Hepatocyte (in vitro differentiated cells): ENCODE results near the gene CCDC86. TPM values are rescaled to one million over a fixed set of nuclear protein-coding genes. Genes with fewer than 3 reads are reported as not detected.

Experiments
- DNase-seq: peaks from one replicate; pipeline ENCODE4 v3.0.0-alpha.2; 2016; ENCODE audit warnings: low spot score
- H2AFZ ChIP-seq: fragments of 200-600 bp; sonication (generic); 2 replicates; pipeline ENCODE4 v1.6.0; 2016; ENCODE audit warnings: antibody characterized with exemption, mild to moderate bottlenecking
- H3K27ac ChIP-seq: fragments of 200-600 bp; sonication (generic); 2 replicates; pipeline ENCODE4 v1.5.1; 2016; ENCODE audit warnings: mild to moderate bottlenecking
- H3K27me3 ChIP-seq: fragments of 200-600 bp; sonication (generic); 2 replicates; pipeline ENCODE4 v1.6.1; 2016
- H3K36me3 ChIP-seq: fragments of 200-600 bp; sonication (generic); replicated peaks from 2 replicates; pipeline ENCODE4 v1.5.1; 2016; ENCODE audit warnings: low read depth; ENCODE audit not compliant: insufficient read depth
- H3K4me1 ChIP-seq: fragments of 200-600 bp; sonication (generic); 2 replicates; pipeline ENCODE4 v1.5.1; 2016; ENCODE audit warnings: mild to moderate bottlenecking, moderate library complexity; ENCODE audit not compliant: insufficient read depth
- H3K4me2 ChIP-seq: fragments of 200-600 bp; sonication (generic); 2 replicates; pipeline ENCODE4 v1.6.0; 2016
- H3K4me3 ChIP-seq: fragments of 200-600 bp; sonication (generic); 2 replicates; pipeline ENCODE4 v1.5.1; 2016; ENCODE audit warnings: mild to moderate bottlenecking
- H3K79me2 ChIP-seq: fragments of 200-600 bp; sonication (generic); 2 replicates; pipeline ENCODE4 v1.6.0; 2017; ENCODE audit warnings: mild to moderate bottlenecking
- H3K9me2 ChIP-seq: fragments of 200-600 bp; sonication (generic); replicated peaks from 2 replicates; pipeline ENCODE4 v1.6.0; 2017; ENCODE audit warnings: mild to moderate bottlenecking; ENCODE audit not compliant: insufficient read depth
- H3K9me3 ChIP-seq: fragments of 200-600 bp; sonication (generic); 2 replicates; pipeline ENCODE4 v1.5.1; 2016; ENCODE audit warnings: low read depth, mild to moderate bottlenecking
- H4K20me1 ChIP-seq: fragments of 200-600 bp; sonication (generic); 2 replicates; pipeline ENCODE4 v1.6.0; 2016; ENCODE audit warnings: mild to moderate bottlenecking; ENCODE audit not compliant: insufficient read depth, poor library complexity, severe bottlenecking
- CTCF ChIP-seq: fragments of 200-600 bp; sonication (generic); IDR thresholded peaks from 2 replicates; pipeline ENCODE4 v1.5.1; 2016; ENCODE audit warnings: antibody characterized with exemption, mild to moderate bottlenecking; ENCODE audit not compliant: poor library complexity
- EZH2 ChIP-seq: fragments of 200-600 bp; sonication (generic); IDR thresholded peaks from 2 replicates; pipeline ENCODE4 v1.6.1; 2016; ENCODE audit warnings: antibody characterized with exemption, mild to moderate bottlenecking, borderline replicate concordance
- EZH2phosphoT487 ChIP-seq: fragments of 200-600 bp; sonication (generic); IDR thresholded peaks from one replicate; pipeline ENCODE4 v1.6.1; 2018; ENCODE audit warnings: antibody characterized with exemption, mild to moderate bottlenecking, low read depth, moderate library complexity; ENCODE audit not compliant: unreplicated experiment, severe bottlenecking
- WGBS: methylation state at CpG from one replicate; pipeline ENCODE4 v1.1.6; 2016; ENCODE audit warnings: low lambda C conversion rate; ENCODE audit errors: missing lambda C conversion rate; 5-methylcytosine and 5-hydroxymethylcytosine counted together
- polyA plus RNA-seq: library from polyadenylated mRNA; unstranded; fragments of >200 nt; fragmentation: Nextera tagmentation; extraction: Ambion mirVana; gene quantifications from 2 replicates; pipeline ENCODE4 v1.2.1, GENCODE V29; 2016
- total RNA-seq: library from RNA; depleted of rRNA; stranded (reverse); fragments of >200 nt; gene quantifications from 2 replicates; pipeline ENCODE4 v1.2.3, GENCODE V29; 2014

CCDC86 gene, protein sequence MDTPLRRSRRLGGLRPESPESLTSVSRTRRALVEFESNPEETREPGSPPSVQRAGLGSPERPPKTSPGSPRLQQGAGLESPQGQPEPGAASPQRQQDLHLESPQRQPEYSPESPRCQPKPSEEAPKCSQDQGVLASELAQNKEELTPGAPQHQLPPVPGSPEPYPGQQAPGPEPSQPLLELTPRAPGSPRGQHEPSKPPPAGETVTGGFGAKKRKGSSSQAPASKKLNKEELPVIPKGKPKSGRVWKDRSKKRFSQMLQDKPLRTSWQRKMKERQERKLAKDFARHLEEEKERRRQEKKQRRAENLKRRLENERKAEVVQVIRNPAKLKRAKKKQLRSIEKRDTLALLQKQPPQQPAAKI
- total RNA-seq (7.4 and 9.1 TPM in 2 replicates), polyA plus RNA-seq (25.3 and 27.5 TPM in 2 replicates)

DNA sequence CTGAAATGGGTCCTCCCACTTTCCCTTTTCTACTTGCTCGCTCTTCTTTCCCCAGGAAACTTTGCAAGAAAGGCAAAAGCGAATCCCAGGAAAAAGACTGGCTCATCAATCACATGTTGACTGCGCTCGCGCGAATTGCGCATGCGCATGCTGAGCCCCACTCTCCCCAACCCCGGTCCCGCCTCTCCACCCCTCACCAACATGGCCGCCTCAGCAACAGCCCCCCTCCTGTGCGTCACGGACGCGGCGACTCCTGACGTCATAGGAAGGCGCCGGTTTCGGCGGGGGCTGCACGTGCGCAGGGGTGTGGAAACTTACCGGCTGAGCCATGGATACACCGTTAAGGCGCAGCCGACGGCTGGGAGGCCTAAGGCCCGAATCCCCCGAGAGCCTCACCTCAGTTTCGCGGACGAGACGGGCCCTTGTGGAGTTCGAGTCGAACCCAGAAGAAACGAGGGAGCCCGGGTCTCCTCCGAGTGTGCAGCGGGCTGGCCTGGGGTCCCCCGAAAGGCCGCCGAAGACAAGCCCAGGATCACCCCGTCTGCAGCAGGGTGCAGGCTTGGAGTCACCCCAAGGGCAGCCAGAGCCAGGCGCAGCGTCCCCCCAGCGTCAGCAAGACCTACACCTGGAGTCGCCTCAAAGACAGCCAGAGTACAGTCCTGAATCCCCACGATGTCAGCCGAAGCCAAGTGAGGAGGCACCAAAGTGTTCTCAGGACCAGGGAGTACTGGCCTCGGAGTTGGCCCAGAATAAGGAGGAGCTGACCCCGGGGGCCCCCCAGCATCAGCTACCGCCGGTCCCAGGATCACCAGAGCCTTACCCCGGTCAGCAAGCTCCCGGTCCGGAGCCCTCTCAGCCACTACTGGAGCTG, at the start of gene CCDC86:
Gene CCDC86, plus strand, starts transcription at position 317 of the 871 bp plus-strand sequence. Its CDS starts 12 bp downstream, at position 329.
- Histone ChIP-seq H3K79me2 (peaks cover 35% of the 10 kb centered on the region), H2AFZ (peak within 1 kb of the TSS; percentile 92), H3K27me3 (no peaks in the 10 kb centered on the region), H3K9me3 (no peaks in the 10 kb centered on the region), H3K4me1 (peaks cover 23% of the 10 kb centered on the region), H4K20me1 (no peaks in the 10 kb centered on the region), H3K36me3 (no peaks in the 10 kb centered on the region), H3K4me2 (peak within 1 kb of the TSS; percentile 92), H3K27ac (peak within 1 kb of the TSS; percentile 77), H3K4me3 (peak within 1 kb of the TSS; percentile 76), H3K9me2 (no peaks in the 10 kb centered on the region)
- TF ChIP-seq EZH2 = no peak
- TF ChIP-seq CTCF = no peak
- TF ChIP-seq EZH2phosphoT487 = no peak
- peak; percentile 98 for DNase-seq
- under 1% methylated on average over 57 of the region's 57 CpGs for WGBS

- Histone ChIP-seq H3K4me1 (no peaks in the 10 kb centered on the region), H3K9me3 (no peaks in the 10 kb centered on the region), H3K9me2 (no peaks in the 10 kb centered on the region), H3K27me3 (no peaks in the 10 kb centered on the region), H4K20me1 (no peaks in the 10 kb centered on the region), H3K4me2 (no peak overlapping the region), H3K36me3 (no peaks in the 10 kb centered on the region), H3K4me3 (no peak overlapping the region), H3K27ac (no peak overlapping the region), H3K79me2 (no peaks in the 10 kb centered on the region), H2AFZ (no peak overlapping the region)
- WGBS = 80% methylated on average over 3 of the region's 3 CpGs
- DNase-seq = no peak
- no peak for TF ChIP-seq CTCF
- no peak for TF ChIP-seq EZH2
- no peak for TF ChIP-seq EZH2phosphoT487
Measured at GRCh38 chr11:60792521-60792920, 49.4 kb upstream of the CCDC86 start.

DNA sequence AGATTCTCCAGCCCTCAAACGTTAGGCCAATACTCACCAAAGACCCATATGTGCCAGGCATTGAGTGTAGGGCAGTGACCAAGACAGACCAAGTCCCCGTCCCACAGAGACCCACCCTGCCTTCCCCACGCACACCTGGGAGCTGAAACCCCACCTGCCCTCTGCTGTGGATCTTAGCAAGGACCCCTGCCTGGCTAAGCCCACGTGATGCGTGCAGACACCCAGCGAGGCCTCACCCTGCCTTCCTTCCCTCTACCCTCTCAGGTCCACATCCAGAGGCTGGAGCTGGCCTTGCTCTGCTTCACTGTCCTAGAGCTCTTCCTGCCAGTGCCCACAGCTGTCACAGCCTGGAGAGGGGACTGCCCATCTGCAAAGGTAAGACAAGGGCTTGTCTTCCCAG, 46.6 kb upstream of the CCDC86 start:
- Histone ChIP-seq H3K27me3 (no peaks in the 10 kb centered on the region), H3K9me3 (no peaks in the 10 kb centered on the region), H3K9me2 (no peaks in the 10 kb centered on the region), H3K4me2 (no peak overlapping the region), H3K36me3 (no peaks in the 10 kb centered on the region), H4K20me1 (no peaks in the 10 kb centered on the region), H2AFZ (no peak overlapping the region), H3K79me2 (no peaks in the 10 kb centered on the region), H3K4me1 (no peaks in the 10 kb centered on the region), H3K27ac (no peak overlapping the region), H3K4me3 (no peak overlapping the region)
- TF ChIP-seq EZH2 = no peak
- TF ChIP-seq CTCF = no peak
- TF ChIP-seq EZH2phosphoT487 = no peak
- no peak for DNase-seq
- WGBS = 83% methylated on average over 6 of the region's 6 CpGs
